ENCODE measurements around the gene ITGB8.
"Not testable (repeated sequence)": the region's sequence is repeated elsewhere in the genome, so short reads cannot be mapped to it uniquely, and the experiment has no call there.

ITGB8 gene

DNA sequence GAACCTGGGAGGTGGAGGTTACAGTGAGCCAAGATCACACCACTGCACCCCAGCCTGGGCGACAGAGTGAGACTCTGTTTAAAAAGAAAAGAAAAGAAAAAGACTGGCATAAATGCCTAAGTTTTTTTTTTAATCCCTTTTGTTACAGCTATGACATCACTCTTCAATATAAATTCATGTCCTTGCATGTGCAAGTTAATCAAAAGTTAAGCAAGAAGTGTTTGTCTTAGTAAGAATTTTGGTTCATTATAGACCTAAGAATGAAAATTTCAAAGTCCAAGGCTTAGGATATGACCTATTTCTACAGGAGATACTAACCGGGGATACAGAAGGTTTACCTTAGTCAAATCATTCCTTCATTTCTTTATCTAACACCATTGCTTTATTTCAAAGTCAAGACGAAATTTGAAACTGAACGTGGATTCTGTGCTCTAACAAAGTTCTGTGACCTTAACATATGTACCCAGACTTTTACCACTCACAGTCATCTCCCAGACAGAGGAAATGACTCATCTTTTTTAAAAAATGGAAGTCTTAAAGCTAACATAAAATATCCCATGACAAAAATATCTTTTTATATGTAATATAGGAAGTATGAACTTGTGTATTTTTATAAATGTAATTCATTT, 29.3 kb upstream of the ITGB8 start:
- no peaks in the 10 kb centered on the region for H3K36me3 ChIP-seq (ENCODE audit: control insufficient read depth, insufficient read depth, low read length)
- TF ChIP-seq, protein P1, sequence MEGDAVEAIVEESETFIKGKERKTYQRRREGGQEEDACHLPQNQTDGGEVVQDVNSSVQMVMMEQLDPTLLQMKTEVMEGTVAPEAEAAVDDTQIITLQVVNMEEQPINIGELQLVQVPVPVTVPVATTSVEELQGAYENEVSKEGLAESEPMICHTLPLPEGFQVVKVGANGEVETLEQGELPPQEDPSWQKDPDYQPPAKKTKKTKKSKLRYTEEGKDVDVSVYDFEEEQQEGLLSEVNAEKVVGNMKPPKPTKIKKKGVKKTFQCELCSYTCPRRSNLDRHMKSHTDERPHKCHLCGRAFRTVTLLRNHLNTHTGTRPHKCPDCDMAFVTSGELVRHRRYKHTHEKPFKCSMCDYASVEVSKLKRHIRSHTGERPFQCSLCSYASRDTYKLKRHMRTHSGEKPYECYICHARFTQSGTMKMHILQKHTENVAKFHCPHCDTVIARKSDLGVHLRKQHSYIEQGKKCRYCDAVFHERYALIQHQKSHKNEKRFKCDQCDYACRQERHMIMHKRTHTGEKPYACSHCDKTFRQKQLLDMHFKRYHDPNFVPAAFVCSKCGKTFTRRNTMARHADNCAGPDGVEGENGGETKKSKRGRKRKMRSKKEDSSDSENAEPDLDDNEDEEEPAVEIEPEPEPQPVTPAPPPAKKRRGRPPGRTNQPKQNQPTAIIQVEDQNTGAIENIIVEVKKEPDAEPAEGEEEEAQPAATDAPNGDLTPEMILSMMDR (IDR thresholded peaks at IDR 0.05) = no peak

DNA sequence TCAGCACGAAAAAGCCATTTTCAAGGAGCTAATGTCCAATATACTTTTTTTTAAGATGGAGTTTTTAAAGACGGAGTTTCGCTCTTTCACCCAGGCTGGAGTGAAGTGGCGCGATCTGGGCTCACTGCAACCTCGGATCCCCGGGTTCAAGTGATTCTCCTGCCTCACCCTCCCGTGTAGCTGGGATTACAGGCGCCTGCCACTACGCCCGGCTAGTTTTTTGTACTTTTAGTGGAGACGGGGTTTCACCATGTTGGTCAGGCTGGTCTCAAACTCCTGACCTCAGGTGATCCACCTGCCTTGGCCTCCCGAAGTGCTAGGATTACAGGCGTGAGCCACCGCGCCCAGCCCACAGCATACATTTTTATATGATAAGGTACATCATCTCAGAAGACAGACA, 28.4 kb upstream of the ITGB8 start:
- H3K4me1 ChIP-seq; H3K36me3 ChIP-seq (ENCODE audit: control insufficient read depth, insufficient read depth, low read length); H3K27me3 ChIP-seq (ENCODE audit: control insufficient read depth, insufficient read depth, low read length); H2AFZ ChIP-seq; H3K79me2 ChIP-seq; H3K9ac ChIP-seq; H3K4me2 ChIP-seq (ENCODE audit: low read length); H3K9me3 ChIP-seq (ENCODE audit: control insufficient read depth, low read length); H3K27ac ChIP-seq; H3K4me3 ChIP-seq (ENCODE audit: low read depth, low read length): not testable (repeated sequence)

More for the DNA sequence above, 29.3 kb upstream of the ITGB8 start:
- Histone ChIP-seq H2AFZ (no peak overlapping the region), H3K9ac (no peak overlapping the region), H3K4me1 (no peaks in the 10 kb centered on the region), H3K9me3 (ENCODE audit: control insufficient read depth, low read length) (no peaks in the 10 kb centered on the region), H3K4me2 (ENCODE audit: low read length) (no peak overlapping the region), H3K79me2 (no peaks in the 10 kb centered on the region), H3K27me3 (ENCODE audit: control insufficient read depth, insufficient read depth, low read length) (no peaks in the 10 kb centered on the region), H3K27ac (no peak overlapping the region), H3K4me3 (ENCODE audit: low read depth, low read length) (no peak overlapping the region)

DNA sequence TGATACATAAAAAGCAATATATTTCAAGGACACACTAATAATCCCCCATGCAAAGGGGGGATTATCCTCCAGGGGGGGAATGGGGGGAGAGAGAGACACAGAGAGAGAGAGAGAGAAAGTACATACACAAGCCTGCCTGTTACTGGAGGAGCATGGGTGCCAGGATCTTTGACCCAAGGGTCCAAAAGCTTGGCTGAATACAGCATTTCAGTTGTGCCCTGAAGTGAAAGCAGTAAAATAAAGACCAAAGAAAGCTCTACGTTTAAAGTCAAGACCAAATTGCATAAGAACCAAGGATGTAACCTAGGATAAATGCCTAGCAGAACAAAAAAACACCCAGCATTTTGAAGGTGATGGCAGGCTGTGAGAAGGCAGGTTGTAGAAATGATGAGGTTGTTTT, 27.8 kb upstream of the ITGB8 start:
- Histone ChIP-seq H3K79me2 (no peaks in the 10 kb centered on the region), H3K4me3 (ENCODE audit: low read depth, low read length) (no peak overlapping the region), H3K27me3 (ENCODE audit: control insufficient read depth, insufficient read depth, low read length) (no peaks in the 10 kb centered on the region), H2AFZ (no peak overlapping the region), H3K27ac (no peak overlapping the region), H3K4me2 (ENCODE audit: low read length) (no peak overlapping the region), H3K4me1 (no peaks in the 10 kb centered on the region), H3K36me3 (ENCODE audit: control insufficient read depth, insufficient read depth, low read length) (no peaks in the 10 kb centered on the region), H3K9me3 (ENCODE audit: control insufficient read depth, low read length) (no peaks in the 10 kb centered on the region), H3K9ac (no peak overlapping the region)
- TF ChIP-seq, protein P1 (IDR thresholded peaks at IDR 0.05) = no peak

DNA sequence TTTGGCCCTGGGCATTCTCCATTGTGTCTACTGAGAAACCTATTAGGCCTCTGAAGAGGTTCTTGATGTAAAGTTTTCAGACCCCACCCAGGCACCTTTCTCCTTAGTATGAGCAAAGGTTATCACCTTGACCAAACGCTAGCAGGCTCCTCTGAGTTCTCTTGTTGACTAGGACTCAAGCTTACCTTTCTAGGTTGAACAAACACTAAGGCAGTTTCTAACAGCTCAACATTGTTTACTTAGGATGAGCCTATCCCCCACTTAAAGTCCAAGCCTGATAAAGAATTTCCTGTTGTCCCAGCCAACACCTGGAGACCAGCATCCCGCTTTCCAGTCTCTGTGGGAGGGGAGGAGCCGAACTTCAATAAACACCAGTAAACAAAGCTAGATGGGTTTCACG, 26.3 kb upstream of the ITGB8 start:
- Histone ChIP-seq H3K27ac (no peak overlapping the region), H3K79me2 (no peaks in the 10 kb centered on the region), H3K27me3 (ENCODE audit: control insufficient read depth, insufficient read depth, low read length) (no peaks in the 10 kb centered on the region), H3K4me1 (no peaks in the 10 kb centered on the region), H3K9ac (no peak overlapping the region), H2AFZ (no peak overlapping the region), H3K4me3 (ENCODE audit: low read depth, low read length) (no peak overlapping the region), H3K36me3 (ENCODE audit: control insufficient read depth, insufficient read depth, low read length) (no peaks in the 10 kb centered on the region), H3K9me3 (ENCODE audit: control insufficient read depth, low read length) (no peaks in the 10 kb centered on the region), H3K4me2 (ENCODE audit: low read length) (no peak overlapping the region)
- TF ChIP-seq, protein P1 (IDR thresholded peaks at IDR 0.05) = no peak

DNA sequence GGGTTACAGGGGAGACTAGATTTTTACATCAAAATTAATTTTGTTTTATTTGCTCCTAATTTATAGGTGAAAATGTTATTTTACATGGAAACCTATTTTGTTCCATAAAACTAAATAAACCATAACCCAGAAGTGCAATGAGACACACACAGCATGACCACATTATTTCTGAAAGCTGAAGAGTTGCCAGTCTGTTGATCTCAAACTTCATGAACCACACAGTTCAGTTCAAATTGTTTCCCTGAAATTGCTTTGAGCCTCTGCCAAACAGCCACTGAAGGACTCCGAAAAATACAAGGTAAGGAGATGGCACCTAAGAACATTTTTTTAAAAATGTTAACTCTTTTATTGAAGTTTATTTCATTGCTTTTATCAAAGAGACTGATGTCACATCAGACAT, 25.0 kb upstream of the ITGB8 start:
- Histone ChIP-seq H3K27me3 (ENCODE audit: control insufficient read depth, insufficient read depth, low read length) (no peaks in the 10 kb centered on the region), H3K9ac (no peak overlapping the region), H3K4me3 (ENCODE audit: low read depth, low read length) (no peak overlapping the region), H2AFZ (no peak overlapping the region), H3K9me3 (ENCODE audit: control insufficient read depth, low read length) (no peaks in the 10 kb centered on the region), H3K36me3 (ENCODE audit: control insufficient read depth, insufficient read depth, low read length) (no peaks in the 10 kb centered on the region), H3K79me2 (no peaks in the 10 kb centered on the region), H3K27ac (no peak overlapping the region), H3K4me2 (ENCODE audit: low read length) (no peak overlapping the region), H3K4me1 (no peaks in the 10 kb centered on the region)
- TF ChIP-seq, protein P1 (IDR thresholded peaks at IDR 0.05) = no peak

Data from parathyroid adenoma (tissue), 2 donors.